ENCODE measurements around the gene SUFU. TPM values are rescaled to one million over a fixed set of nuclear protein-coding genes. Genes with fewer than 3 reads are reported as not detected.

Gene SUFU
- total and polyA plus RNA-seq, 8 donors, result 0.29 to 26.3 (median 3.7) TPM

GRCh38 chr10:102645388-102645740 lies 141.6 kb downstream of the SUFU start:
- 0 to 4% (median 0%) methylated on average over 9 to 12 of the region's 12 CpGs for WGBS, 5 donors
- no peaks in the 10 kb centered on the region for H3K27me3 ChIP-seq
- H3K4me1 ChIP-seq, result peaks cover 41 to 59% (median 51%) of the 10 kb centered on the region in 4 donors
- H3K27ac ChIP-seq, result peak overlapping the region; percentile 86 to 100 (median 99)
- H3K4me3 ChIP-seq, result peak overlapping the region; percentile 77 to 97 (median 89)
- peaks cover 0 to 15% (median 7%) of the 10 kb centered on the region in 4 donors for H3K36me3 ChIP-seq
- H3K9me3 ChIP-seq, result no peaks in the 10 kb centered on the region
- peak; percentile 88 to 92 for DNase-seq
- intact Hi-C loops (cut with DNase I; ENCODE audit: low total_unique reads), result no loop called here
- TF ChIP-seq CTCF (IDR thresholded peaks at IDR 0.05) (no peak), POLR2AphosphoS5 (IDR thresholded peaks at IDR 0.05) (peak; percentile 37 to 78 (median 77)), EP300 (IDR thresholded peaks at IDR 0.05) (no peak)

GRCh38 chr10:102645741-102646609 lies 142.2 kb downstream of the SUFU start:
- intact Hi-C loops (cut with DNase I; ENCODE audit: low total_unique reads), result no loop called here
- 0 to 1% (median 1%) methylated on average over 19 to 29 of the region's 29 CpGs for WGBS, 5 donors
- peak; percentile 84 to 96 for DNase-seq
- Histone ChIP-seq H3K4me3 (peak overlapping the region; percentile 77 to 97 (median 89)), H3K27me3 (no peaks in the 10 kb centered on the region), H3K9me3 (no peaks in the 10 kb centered on the region), H3K4me1 (peaks cover 47 to 66% (median 57%) of the 10 kb centered on the region in 4 donors), H3K36me3 (peaks cover 0 to 20% (median 14%) of the 10 kb centered on the region in 4 donors), H3K27ac (peak overlapping the region; percentile 86 to 100 (median 99))
- TF ChIP-seq CTCF (IDR thresholded peaks at IDR 0.05) (peak in 1 of 7 experiments; percentile 5), POLR2AphosphoS5 (IDR thresholded peaks at IDR 0.05) (peak; percentile 70 to 87 (median 77)), POLR2A (IDR thresholded peaks at IDR 0.05) (peak in 1 of 4 donors; percentile 7), EP300 (IDR thresholded peaks at IDR 0.05) (no peak)

- Histone ChIP-seq H3K4me1 (peaks cover 55 to 67% (median 60%) of the 10 kb centered on the region in 4 donors), H3K36me3 (peaks cover 0 to 29% (median 22%) of the 10 kb centered on the region in 4 donors), H3K27ac (peak overlapping the region; percentile 86 to 100 (median 99)), H3K27me3 (no peaks in the 10 kb centered on the region), H3K4me3 (peak overlapping the region; percentile 77 to 97 (median 89)), H3K9me3 (no peaks in the 10 kb centered on the region)
- 5 to 11% (median 7%) methylated on average over 8 to 18 of the region's 18 CpGs for WGBS, 5 donors
- peak; percentile 32 to 85 for DNase-seq
- no peak for TF ChIP-seq EP300 (IDR thresholded peaks at IDR 0.05)
- peak in 1 of 7 experiments; percentile 1 for TF ChIP-seq CTCF (IDR thresholded peaks at IDR 0.05)
- no peak for TF ChIP-seq POLR2A (IDR thresholded peaks at IDR 0.05)
- peak in 1 of 3 donors; percentile 30 for TF ChIP-seq POLR2AphosphoS5 (IDR thresholded peaks at IDR 0.05)
- intact Hi-C loops (cut with DNase I; ENCODE audit: low total_unique reads), result no loop called here
These were observed 143.1 kb downstream of the SUFU start for GRCh38 chr10:102646610-102647442.

Measured in stomach (tissue), 9 donors.